ENCODE measurements around the gene GTF2IRD1. TPM values are rescaled to one million over a fixed set of nuclear protein-coding genes. Genes with fewer than 3 reads are reported as not detected.

GTF2IRD1 gene
- total and polyA plus RNA-seq, 9 of the 15 experiments (the other 6 are each of a cell fraction or from before 2014, with no cell fraction given): 9.1 to 30.2 (median 14.0) TPM

DNA sequence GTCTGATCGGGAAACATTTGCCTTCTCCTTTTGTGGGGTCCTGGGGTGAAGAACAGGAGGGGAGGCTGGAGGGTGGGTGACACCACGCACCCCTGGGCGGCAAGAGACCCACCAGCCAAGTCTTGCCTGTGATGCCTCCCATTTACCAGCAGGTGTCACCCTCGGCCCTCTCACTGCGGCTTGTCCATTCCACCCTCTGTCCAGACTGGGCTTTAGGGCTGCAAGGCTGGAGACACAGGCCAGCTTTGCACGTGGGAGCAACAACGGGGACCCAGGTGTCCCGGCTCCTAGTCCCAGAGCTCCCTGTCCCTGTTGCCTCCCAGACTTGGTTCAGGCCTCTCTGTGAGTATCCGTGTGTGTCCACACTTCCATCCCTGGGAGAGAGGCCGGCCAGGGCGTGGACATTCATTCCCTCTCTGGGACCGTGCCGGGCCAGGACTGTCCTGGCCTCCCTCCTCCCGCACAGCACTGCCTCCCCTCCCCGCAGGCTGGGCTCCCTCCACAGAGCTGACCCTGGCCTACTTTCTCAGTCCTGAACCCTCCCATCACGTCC is 36.2 kb upstream of the GTF2IRD1 start (continued):
- TF ChIP-seq ZNF398 (CRISPR knock-in tag; IDR thresholded peaks at IDR 0.05): no peak
- TF ChIP-seq RBFOX2 (IDR thresholded peaks at IDR 0.05; ENCODE audit: low read depth, low read length): no peak
- no peak for TF ChIP-seq FOXP1 (CRISPR knock-in tag; IDR thresholded peaks at IDR 0.05)
- no peak for TF ChIP-seq RREB1 (CRISPR knock-in tag; IDR thresholded peaks at IDR 0.05)
- no peak for TF ChIP-seq HOXB6 (CRISPR knock-in tag; IDR thresholded peaks at IDR 0.05; ENCODE audit: borderline replicate concordance)
- no peak for TF ChIP-seq ZNF655 (CRISPR knock-in tag; IDR thresholded peaks at IDR 0.05)
- TF ChIP-seq, protein P1, sequence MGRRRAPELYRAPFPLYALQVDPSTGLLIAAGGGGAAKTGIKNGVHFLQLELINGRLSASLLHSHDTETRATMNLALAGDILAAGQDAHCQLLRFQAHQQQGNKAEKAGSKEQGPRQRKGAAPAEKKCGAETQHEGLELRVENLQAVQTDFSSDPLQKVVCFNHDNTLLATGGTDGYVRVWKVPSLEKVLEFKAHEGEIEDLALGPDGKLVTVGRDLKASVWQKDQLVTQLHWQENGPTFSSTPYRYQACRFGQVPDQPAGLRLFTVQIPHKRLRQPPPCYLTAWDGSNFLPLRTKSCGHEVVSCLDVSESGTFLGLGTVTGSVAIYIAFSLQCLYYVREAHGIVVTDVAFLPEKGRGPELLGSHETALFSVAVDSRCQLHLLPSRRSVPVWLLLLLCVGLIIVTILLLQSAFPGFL (CRISPR knock-in tag; IDR thresholded peaks at IDR 0.05): no peak
- TF ChIP-seq ZNF57 (CRISPR knock-in tag; IDR thresholded peaks at IDR 0.05): no peak
- no peak for TF ChIP-seq ZNF668 (CRISPR knock-in tag; IDR thresholded peaks at IDR 0.05)
- no peak for TF ChIP-seq ZNF197 (CRISPR knock-in tag; IDR thresholded peaks at IDR 0.05; ENCODE audit: low read depth)
- TF ChIP-seq VEZF1 (CRISPR knock-in tag; IDR thresholded peaks at IDR 0.05): no peak
- TF ChIP-seq RBM17 (IDR thresholded peaks at IDR 0.05; ENCODE audit: borderline replicate concordance, low read depth, low read length): no peak
